HepG2 (cell line): Measurements from ENCODE around the gene FGF14. TPM values are rescaled to one million over a fixed set of nuclear protein-coding genes. Genes with fewer than 3 reads are reported as not detected.

Experiments used
- ATAC-seq: fragments of 200-7000 bp; cut with Tn5 transposase; 3 replicates; pipeline ENCODE4 v1.9.1; 2020; ENCODE audit warnings: mild to moderate bottlenecking, moderate library complexity
- BruUV-seq: library from RNA; stranded (reverse); fragments of 400-500 nt; replicated peaks from 2 replicates; lab custom pipeline; 2021; lab: Mats Ljungman, UMichigan
- CTCF ChIA-PET: fragments of 300-600 bp; formaldehyde crosslinking; extraction: SDS; loops from one replicate; lab custom pipeline; 2021; ENCODE audit warnings: low total read pairs, inconsistent platforms, low intra/inter-chr PET ratio; lab: Yijun Ruan, JAX
- POLR2A ChIA-PET: fragments of 350-600 bp; sonication (Branson Sonifier 250); formaldehyde crosslinking; loops from one replicate; lab custom pipeline; 2020; ENCODE audit warnings: antibody characterized with exemption, inconsistent platforms; lab: Yijun Ruan, JAX
- DNase-seq: peaks from one replicate; pipeline ENCODE4 v3.0.0-alpha.2; 2015; ENCODE audit warnings: low spot score
- FAIRE-seq: peaks from 3 replicates; lab custom pipeline; 2011; peaks lifted over from hg19 to GRCh38; lab: Jason Lieb, UNC
- H2AFZ ChIP-seq: one replicate; pipeline ENCODE4 v1.6.1; 2011; ENCODE audit warnings: low read length, inconsistent platforms
- H3K27ac ChIP-seq: fragments of 300-600 bp; 3 replicates; pipeline ENCODE4 v1.8.0; 2011; ENCODE audit warnings: mixed run types, mild to moderate bottlenecking, mixed read lengths, low read length, inconsistent platforms; ENCODE audit not compliant: insufficient read depth; ENCODE audit errors: extremely low read length
- H3K27me3 ChIP-seq, 2 experiments: fragments of 200-600 bp in 1 of 2; 2 replicates in 1 of 2; 3 replicates in 1 of 2; pipeline versions ENCODE4 v1.6.0 to v1.8.0; 2011; ENCODE audit warnings: low read length in 2 of 2, mild to moderate bottlenecking in 2 of 2, moderate library complexity in 2 of 2, inconsistent platforms in 1 of 2; ENCODE audit not compliant: insufficient read depth in 2 of 2, control insufficient read depth in 1 of 2
- H3K36me3 ChIP-seq, 2 experiments: fragments of 200-600 bp in 1 of 2; replicated peaks in 1 of 2; 2 replicates in 1 of 2; 3 replicates in 1 of 2; pipeline versions ENCODE4 v1.5.1 to v1.8.0; 2011; ENCODE audit warnings: low read length in 2 of 2, inconsistent platforms in 1 of 2; ENCODE audit not compliant: insufficient read depth in 2 of 2, control insufficient read depth in 1 of 2
- H3K4me1 ChIP-seq: 2 replicates; pipeline ENCODE4 v1.5.1; 2012; ENCODE audit warnings: low read length, inconsistent platforms; ENCODE audit not compliant: insufficient read depth
- H3K4me2 ChIP-seq: 2 replicates; pipeline ENCODE4 v1.6.0; 2011; ENCODE audit warnings: low read depth, low read length, inconsistent platforms
- H3K4me3 ChIP-seq, 3 experiments: fragments of 200-600 bp in 1 of 3; sonication (generic), shearing (Covaris generic) in 1 of 3; replicated peaks in 1 of 3; 2 replicates each; pipeline ENCODE4 v1.5.1; 2011 to 2016; ENCODE audit warnings: low read length in 3 of 3, inconsistent platforms in 2 of 3, low read depth in 2 of 3, mild to moderate bottlenecking in 2 of 3, control low read depth in 1 of 3, mixed read lengths in 1 of 3; ENCODE audit not compliant: insufficient read depth in 1 of 3
- H3K79me2 ChIP-seq: one replicate; pipeline ENCODE4 v1.6.1; 2011; ENCODE audit warnings: low read length, inconsistent platforms; ENCODE audit not compliant: insufficient read depth
- H3K9ac ChIP-seq: 2 replicates; pipeline ENCODE4 v1.6.0; 2011; ENCODE audit warnings: mild to moderate bottlenecking, low read depth, low read length, inconsistent platforms; ENCODE audit not compliant: insufficient read depth
- H3K9me3 ChIP-seq: 2 replicates; pipeline ENCODE4 v1.5.1; 2012; ENCODE audit warnings: mild to moderate bottlenecking, low read length
- H4K20me1 ChIP-seq: 2 replicates; pipeline ENCODE4 v1.6.0; 2011; ENCODE audit warnings: inconsistent platforms, mild to moderate bottlenecking, low read length, moderate library complexity; ENCODE audit not compliant: insufficient read depth
- BRD4 ChIP-seq: sonication (generic); formaldehyde crosslinking; IDR thresholded peaks from 2 replicates; pipeline ENCODE4 v1.4.0; 2020; ENCODE audit warnings: missing genetic modification reagents
- PLRG1 ChIP-seq: fragments of 450-650 bp; conservative IDR thresholded peaks from 2 replicates; pipeline ENCODE4 v1.6.1; 2016
- WGBS: methylation state at CpG from one replicate; pipeline ENCODE4 v1.1.6; 2017; ENCODE audit warnings: low lambda C conversion rate; 5-methylcytosine and 5-hydroxymethylcytosine counted together
- in situ Hi-C: cut with HindIII; loops from 2 replicates; pipeline ENCODE4 v1.10.0; 2017; ENCODE audit warnings: low pct_unique_long_range_greater_than_20kb; ENCODE audit not compliant: extremely low pct_ligation_motif_present
- intact Hi-C: fragments of 100-400 bp; cut with micrococcal nuclease; formaldehyde crosslinking; loops from one replicate; pipeline ENCODE4 v1.10.0; 2022; ENCODE audit not compliant: unreplicated experiment
- polyA plus RNA-seq, 8 experiments: library from polyadenylated mRNA; depleted of rRNA in 3 of 8; stranded (reverse) in 7 of 8; unstranded in 1 of 8; fragments of >200 nt; fragmentation: Illumina TruSeq in 4 of 8; extraction: Trizol in 4 of 8; gene quantifications; 2 replicates each; pipeline versions ENCODE4 v1.2.1 to v1.2.3, GENCODE V29; 2011 to 2016; ENCODE audit warnings: low read depth in 4 of 8, missing spikeins in 1 of 8, mixed read lengths in 1 of 8; ENCODE audit not compliant: insufficient read depth in 1 of 8
- total RNA-seq, 5 experiments: library from RNA; depleted of rRNA; stranded (reverse); fragments of >200 nt; fragmentation: Illumina TruSeq; extraction: Trizol; gene quantifications; 2 replicates each; pipeline ENCODE4 v1.2.3, GENCODE V29; 2016; ENCODE audit warnings: low read depth in 1 of 5
- TF ChIP-seq, protein P1 (sequence below): sonication (generic); formaldehyde crosslinking; IDR thresholded peaks from 2 replicates; pipeline ENCODE4 v1.5.0; 2020; ENCODE audit warnings: missing genetic modification reagents, mild to moderate bottlenecking, borderline replicate concordance
- TF ChIP-seq, protein P2 (sequence below): sonication (generic); formaldehyde crosslinking; IDR thresholded peaks from one replicate; pipeline ENCODE4 v1.5.1; 2020; ENCODE audit warnings: mild to moderate bottlenecking, missing genetic modification reagents; ENCODE audit errors: not compliant biosample characterization

Gene FGF14
- total and polyA plus RNA-seq, 2 of the 13 experiments (the other 11 are each of a cell fraction or from before 2014, with no cell fraction given): not detected

DNA sequence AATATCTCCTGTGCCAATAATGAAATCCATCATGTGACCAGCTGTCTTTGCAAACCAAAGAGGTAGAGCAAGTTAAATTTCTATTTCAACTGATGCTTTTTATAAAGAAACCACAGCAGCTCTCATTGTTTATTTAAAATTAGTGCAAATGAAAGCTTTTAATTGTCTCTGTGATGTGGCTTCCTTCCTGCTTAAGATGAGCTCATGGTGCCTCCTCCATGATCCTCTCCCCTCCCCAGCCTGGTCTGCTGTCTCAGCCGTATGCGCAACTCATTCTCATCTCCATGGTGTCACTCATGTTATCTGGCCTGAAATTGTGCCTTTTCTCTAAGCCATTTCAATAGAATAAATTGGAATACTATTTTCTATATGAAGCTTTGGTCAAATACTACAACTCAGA, 270.6 kb downstream of the FGF14 start (continued):
- TF ChIP-seq BRD4: no peak
- no peak for TF ChIP-seq PLRG1

DNA sequence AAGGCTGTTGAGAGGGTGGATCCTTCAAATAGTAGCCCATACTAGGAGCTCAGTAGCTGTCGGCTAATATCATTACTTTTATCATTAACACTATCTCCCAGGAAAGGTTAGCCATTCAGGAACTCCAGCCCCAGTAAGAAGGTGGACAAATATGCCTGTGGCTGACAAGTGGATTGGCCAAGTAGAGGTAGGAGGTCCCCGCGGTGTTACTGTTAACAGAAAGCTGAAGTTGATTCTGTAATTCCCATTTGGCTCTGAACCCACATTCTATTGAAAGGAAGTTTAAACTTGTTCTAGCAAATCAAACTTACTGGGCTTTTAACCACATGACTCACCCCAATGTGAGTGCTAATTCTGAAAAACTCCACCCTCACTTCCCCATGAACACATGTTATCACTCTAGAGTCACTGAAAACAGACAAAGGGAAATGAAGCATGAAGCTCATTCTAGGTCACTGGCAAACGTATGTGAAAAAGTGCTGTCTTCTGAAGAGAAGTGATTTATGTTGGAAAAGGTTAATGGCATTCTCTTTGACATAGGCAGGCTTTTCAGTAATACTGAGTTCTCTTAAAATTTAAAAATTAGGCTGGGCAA, 273.5 kb downstream of the FGF14 start:
- FAIRE-seq (no peak), ATAC-seq (no peak), DNase-seq (no peak)
- BruUV-seq: no TSS peak
- Histone ChIP-seq H3K79me2 (no peaks in the 10 kb centered on the region), H3K4me1 (no peaks in the 10 kb centered on the region), H3K27ac (no peak overlapping the region), H3K9me3 (no peaks in the 10 kb centered on the region), H2AFZ (no peak overlapping the region), H3K27me3 (no peaks in the 10 kb centered on the region; a peak in 1 of 5 replicates), H3K4me2 (no peak overlapping the region), H3K9ac (no peak overlapping the region), H3K4me3 (no peak overlapping the region), H3K36me3 (no peaks in the 10 kb centered on the region), H4K20me1 (no peaks in the 10 kb centered on the region)
- POLR2A ChIA-PET: no interaction called here
- CTCF ChIA-PET: no interaction called here
- intact Hi-C loops (no loop called here), in situ Hi-C loops (loop anchor here (25.0 kb wide), 1 partner anchor 434 kb away; no protein-coding TSS in a partner anchor)
- WGBS: 29% methylated on average over 4 of the region's 4 CpGs
- TF ChIP-seq, protein P1, sequence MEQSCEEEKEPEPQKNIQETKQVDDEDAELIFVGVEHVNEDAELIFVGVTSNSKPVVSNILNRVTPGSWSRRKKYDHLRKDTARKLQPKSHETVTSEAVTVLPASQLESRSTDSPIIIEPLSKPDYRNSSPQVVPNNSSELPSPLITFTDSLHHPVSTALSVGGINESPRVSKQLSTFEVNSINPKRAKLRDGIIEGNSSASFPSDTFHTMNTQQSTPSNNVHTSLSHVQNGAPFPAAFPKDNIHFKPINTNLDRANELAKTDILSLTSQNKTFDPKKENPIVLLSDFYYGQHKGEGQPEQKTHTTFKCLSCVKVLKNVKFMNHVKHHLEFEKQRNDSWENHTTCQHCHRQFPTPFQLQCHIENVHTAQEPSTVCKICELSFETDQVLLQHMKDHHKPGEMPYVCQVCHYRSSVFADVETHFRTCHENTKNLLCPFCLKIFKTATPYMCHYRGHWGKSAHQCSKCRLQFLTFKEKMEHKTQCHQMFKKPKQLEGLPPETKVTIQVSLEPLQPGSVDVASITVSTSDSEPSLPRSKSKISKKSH: no peak
- TF ChIP-seq, protein P2, sequence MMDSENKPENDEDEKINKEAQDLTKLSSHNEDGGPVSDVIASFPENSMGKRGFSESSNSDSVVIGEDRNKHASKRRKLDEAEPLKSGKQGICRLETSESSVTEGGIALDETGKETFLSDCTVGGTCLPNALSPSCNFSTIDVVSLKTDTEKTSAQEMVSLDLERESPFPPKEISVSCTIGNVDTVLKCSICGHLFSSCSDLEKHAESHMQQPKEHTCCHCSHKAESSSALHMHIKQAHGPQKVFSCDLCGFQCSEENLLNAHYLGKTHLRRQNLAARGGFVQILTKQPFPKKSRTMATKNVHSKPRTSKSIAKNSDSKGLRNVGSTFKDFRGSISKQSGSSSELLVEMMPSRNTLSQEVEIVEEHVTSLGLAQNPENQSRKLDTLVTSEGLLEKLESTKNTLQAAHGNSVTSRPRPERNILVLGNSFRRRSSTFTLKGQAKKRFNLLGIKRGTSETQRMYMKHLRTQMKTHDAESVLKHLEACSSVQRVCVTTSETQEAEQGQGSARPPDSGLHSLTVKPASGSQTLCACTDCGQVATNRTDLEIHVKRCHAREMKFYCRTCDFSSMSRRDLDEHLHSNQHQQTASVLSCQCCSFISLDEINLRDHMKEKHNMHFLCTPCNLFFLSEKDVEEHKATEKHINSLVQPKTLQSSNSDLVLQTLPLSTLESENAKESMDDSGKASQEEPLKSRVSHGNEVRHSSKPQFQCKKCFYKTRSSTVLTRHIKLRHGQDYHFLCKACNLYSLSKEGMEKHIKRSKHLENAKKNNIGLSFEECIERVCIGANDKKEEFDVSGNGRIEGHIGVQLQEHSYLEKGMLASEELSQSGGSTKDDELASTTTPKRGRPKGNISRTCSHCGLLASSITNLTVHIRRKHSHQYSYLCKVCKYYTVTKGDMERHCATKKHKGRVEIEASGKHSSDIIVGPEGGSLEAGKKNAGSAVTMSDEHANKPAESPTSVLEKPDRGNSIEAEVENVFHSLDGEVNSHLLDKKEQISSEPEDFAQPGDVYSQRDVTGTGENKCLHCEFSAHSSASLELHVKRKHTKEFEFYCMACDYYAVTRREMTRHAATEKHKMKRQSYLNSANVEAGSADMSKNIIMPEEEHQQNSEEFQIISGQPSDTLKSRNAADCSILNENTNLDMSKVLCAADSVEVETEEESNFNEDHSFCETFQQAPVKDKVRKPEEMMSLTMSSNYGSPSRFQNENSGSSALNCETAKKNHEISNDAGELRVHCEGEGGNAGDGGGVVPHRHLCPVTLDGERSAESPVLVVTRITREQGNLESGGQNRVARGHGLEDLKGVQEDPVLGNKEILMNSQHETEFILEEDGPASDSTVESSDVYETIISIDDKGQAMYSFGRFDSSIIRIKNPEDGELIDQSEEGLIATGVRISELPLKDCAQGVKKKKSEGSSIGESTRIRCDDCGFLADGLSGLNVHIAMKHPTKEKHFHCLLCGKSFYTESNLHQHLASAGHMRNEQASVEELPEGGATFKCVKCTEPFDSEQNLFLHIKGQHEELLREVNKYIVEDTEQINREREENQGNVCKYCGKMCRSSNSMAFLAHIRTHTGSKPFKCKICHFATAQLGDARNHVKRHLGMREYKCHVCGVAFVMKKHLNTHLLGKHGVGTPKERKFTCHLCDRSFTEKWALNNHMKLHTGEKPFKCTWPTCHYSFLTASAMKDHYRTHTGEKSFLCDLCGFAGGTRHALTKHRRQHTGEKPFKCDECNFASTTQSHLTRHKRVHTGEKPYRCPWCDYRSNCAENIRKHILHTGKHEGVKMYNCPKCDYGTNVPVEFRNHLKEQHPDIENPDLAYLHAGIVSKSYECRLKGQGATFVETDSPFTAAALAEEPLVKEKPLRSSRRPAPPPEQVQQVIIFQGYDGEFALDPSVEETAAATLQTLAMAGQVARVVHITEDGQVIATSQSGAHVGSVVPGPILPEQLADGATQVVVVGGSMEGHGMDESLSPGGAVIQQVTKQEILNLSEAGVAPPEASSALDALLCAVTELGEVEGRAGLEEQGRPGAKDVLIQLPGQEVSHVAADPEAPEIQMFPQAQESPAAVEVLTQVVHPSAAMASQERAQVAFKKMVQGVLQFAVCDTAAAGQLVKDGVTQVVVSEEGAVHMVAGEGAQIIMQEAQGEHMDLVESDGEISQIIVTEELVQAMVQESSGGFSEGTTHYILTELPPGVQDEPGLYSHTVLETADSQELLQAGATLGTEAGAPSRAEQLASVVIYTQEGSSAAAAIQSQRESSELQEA: no peak
